ENCODE data around the gene WNT6.

The WNT6 gene

GRCh38 chr2:218897394-218898108, 37.9 kb downstream of the WNT6 start:
- in situ Hi-C loops (cut with HindIII; ENCODE audit: low pct_ligation_motif_present, low pct_unique_long_range_greater_than_20kb, low sequenced_read_pairs) = no loop called here
- no peak for DNase-seq

GRCh38 chr2:218898109-218898878, 38.7 kb downstream of the WNT6 start:
- in situ Hi-C loops (cut with HindIII; ENCODE audit: low pct_ligation_motif_present, low pct_unique_long_range_greater_than_20kb, low sequenced_read_pairs) = no loop called here
- peak; percentile 33 for DNase-seq

- in situ Hi-C loops (cut with HindIII; ENCODE audit: low pct_ligation_motif_present, low pct_unique_long_range_greater_than_20kb, low sequenced_read_pairs) = no loop called here
- no peak for DNase-seq
Observed at GRCh38 chr2:218899147-218899546, 39.5 kb downstream of the WNT6 start.

- in situ Hi-C loops (cut with HindIII; ENCODE audit: low pct_ligation_motif_present, low pct_unique_long_range_greater_than_20kb, low sequenced_read_pairs) = no loop called here
- DNase-seq = no peak
Observed at GRCh38 chr2:218902427-218902826, 42.8 kb downstream of the WNT6 start.

GRCh38 chr2:218904176-218904575, 44.6 kb downstream of the WNT6 start:
- in situ Hi-C loops (cut with HindIII; ENCODE audit: low pct_ligation_motif_present, low pct_unique_long_range_greater_than_20kb, low sequenced_read_pairs) = no loop called here
- no peak for DNase-seq

GRCh38 chr2:218908721-218909619, 49.4 kb downstream of the WNT6 start:
- in situ Hi-C loops (cut with HindIII; ENCODE audit: low pct_ligation_motif_present, low pct_unique_long_range_greater_than_20kb, low sequenced_read_pairs) = no loop called here

GRCh38 chr2:218910741-218911140, 51.1 kb downstream of the WNT6 start:
- DNase-seq = no peak
- in situ Hi-C loops (cut with HindIII; ENCODE audit: low pct_ligation_motif_present, low pct_unique_long_range_greater_than_20kb, low sequenced_read_pairs) = no loop called here

More at GRCh38 chr2:218908721-218909619, 49.4 kb downstream of the WNT6 start:
- peak; percentile 98 for DNase-seq

GRCh38 chr2:218920504-218920903, 60.9 kb downstream of the WNT6 start:
- no peak for DNase-seq
- in situ Hi-C loops (cut with HindIII; ENCODE audit: low pct_ligation_motif_present, low pct_unique_long_range_greater_than_20kb, low sequenced_read_pairs) = no loop called here

Data from ACHN (cell line).